H1 (cell line): ENCODE results near the gene PAQR7. TPM values are rescaled to one million over a fixed set of nuclear protein-coding genes. Genes with fewer than 3 reads are reported as not detected.

ENCODE experiments used
- EGR1 ChIP-seq: IDR thresholded peaks from 2 replicates; pipeline ENCODE4 v1.6.1; 2011; ENCODE audit warnings: low read depth, low read length, borderline replicate concordance
- PHF8 ChIP-seq: fragments of 200-600 bp; sonication (generic); conservative IDR thresholded peaks from 2 replicates; pipeline ENCODE4 v1.7.1; 2012; ENCODE audit warnings: low read depth, mild to moderate bottlenecking, inconsistent platforms, low read length, moderate library complexity
- SP2 ChIP-seq: IDR thresholded peaks from 2 replicates; pipeline ENCODE4 v1.6.1; 2012; ENCODE audit warnings: mild to moderate bottlenecking, low read length, inconsistent platforms
- polyA plus RNA-seq, 7 experiments: library from polyadenylated mRNA; depleted of rRNA in 3 of 7; stranded (reverse) in 5 of 7; unstranded in 2 of 7; fragments of >200 nt in 5 of 7; fragments of 200-250 nt in 2 of 7; gene quantifications; 1 replicate in 5 of 7; 2 replicates in 1 of 7; 4 replicates in 1 of 7; pipeline versions ENCODE4 v1.2.1 to v1.2.3, GENCODE V29; 2011 to 2013; ENCODE audit warnings: missing spikeins in 2 of 7, mixed read lengths in 2 of 7
- total RNA-seq: library from RNA; stranded (reverse); fragmentation: NEBNext Ultra II Directional; extraction: Animal tissue kit (Norgen Biotek cat#: 25700); gene quantifications from 2 replicates; pipeline ENCODE4 v1.2.1, GENCODE V29; 2021
- TF ChIP-seq, protein P1 (sequence below): IDR thresholded peaks from 2 replicates; pipeline ENCODE4 v1.6.1; 2012; ENCODE audit warnings: inconsistent platforms
- TF ChIP-seq, protein P2 (sequence below): IDR thresholded peaks from 2 replicates; pipeline ENCODE4 v1.6.1; 2011; ENCODE audit warnings: low read length, improper control_type of control experiment

Gene PAQR7
- total and polyA plus RNA-seq, 2 of the 8 experiments (the other 6 are each of a cell fraction or from before 2014, with no cell fraction given), result 7.3 to 7.4 TPM

DNA sequence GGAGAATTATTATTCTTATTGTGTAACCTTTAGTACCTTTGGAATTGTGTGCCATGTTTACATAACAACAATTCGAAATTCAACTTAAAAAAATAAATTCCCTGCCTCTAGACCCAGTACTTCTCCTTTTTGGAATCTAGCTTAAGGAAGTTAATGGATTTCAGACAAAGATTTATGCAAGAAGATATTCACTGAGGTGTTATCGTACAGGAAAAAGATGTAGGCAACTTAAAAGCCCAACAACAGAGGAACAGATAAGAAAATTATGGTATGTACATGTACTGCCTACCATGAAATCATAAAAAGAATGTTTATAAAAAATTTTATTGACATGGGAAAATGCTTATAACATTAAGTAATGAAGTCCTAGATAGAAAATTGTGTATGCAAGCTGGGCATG lies 48.9 kb upstream of the PAQR7 start (continued):
- TF ChIP-seq EGR1, result no peak
- TF ChIP-seq, protein P1, sequence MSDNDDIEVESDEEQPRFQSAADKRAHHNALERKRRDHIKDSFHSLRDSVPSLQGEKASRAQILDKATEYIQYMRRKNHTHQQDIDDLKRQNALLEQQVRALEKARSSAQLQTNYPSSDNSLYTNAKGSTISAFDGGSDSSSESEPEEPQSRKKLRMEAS, result no peak
- TF ChIP-seq, protein P2, sequence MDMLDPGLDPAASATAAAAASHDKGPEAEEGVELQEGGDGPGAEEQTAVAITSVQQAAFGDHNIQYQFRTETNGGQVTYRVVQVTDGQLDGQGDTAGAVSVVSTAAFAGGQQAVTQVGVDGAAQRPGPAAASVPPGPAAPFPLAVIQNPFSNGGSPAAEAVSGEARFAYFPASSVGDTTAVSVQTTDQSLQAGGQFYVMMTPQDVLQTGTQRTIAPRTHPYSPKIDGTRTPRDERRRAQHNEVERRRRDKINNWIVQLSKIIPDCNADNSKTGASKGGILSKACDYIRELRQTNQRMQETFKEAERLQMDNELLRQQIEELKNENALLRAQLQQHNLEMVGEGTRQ, result no peak
- no peak for TF ChIP-seq PHF8
- no peak for TF ChIP-seq SP2
